ENCODE results near the gene RPL10. TPM values are rescaled to one million over a fixed set of nuclear protein-coding genes. Genes with fewer than 3 reads are reported as not detected.

Gene RPL10
- total and polyA plus RNA-seq, 9 of the 15 experiments (the other 6 are each of a cell fraction or from before 2014, with no cell fraction given): 3,774 to 7,600 (median 5,014) TPM

GRCh38 chrX:154370300-154371016, 27.7 kb upstream of the RPL10 start (continued):
- TF ChIP-seq, protein P1, sequence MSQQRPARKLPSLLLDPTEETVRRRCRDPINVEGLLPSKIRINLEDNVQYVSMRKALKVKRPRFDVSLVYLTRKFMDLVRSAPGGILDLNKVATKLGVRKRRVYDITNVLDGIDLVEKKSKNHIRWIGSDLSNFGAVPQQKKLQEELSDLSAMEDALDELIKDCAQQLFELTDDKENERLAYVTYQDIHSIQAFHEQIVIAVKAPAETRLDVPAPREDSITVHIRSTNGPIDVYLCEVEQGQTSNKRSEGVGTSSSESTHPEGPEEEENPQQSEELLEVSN (IDR thresholded peaks at IDR 0.05; ENCODE audit: borderline replicate concordance in 1 of 2, extremely low read depth in 1 of 2, insufficient read depth in 1 of 2, insufficient read length in 1 of 2, low read depth in 1 of 2, low read length in 1 of 2, poor library complexity in 1 of 2, severe bottlenecking in 1 of 2): peak in 1 of 2 experiments; percentile 29
- TF ChIP-seq ZBTB7A (IDR thresholded peaks at IDR 0.05; ENCODE audit: borderline replicate concordance, control insufficient read depth, low read depth, low read length): peak; percentile 62; the same call in 1 of the 2 replicates
- TF ChIP-seq PRDM10 (IDR thresholded peaks at IDR 0.05; ENCODE audit: partially characterized antibody): no peak
- 0 out of 2 replicates have a peak, but pooled peaks have one; percentile 13 for TF ChIP-seq CBFB (CRISPR knock-in tag; IDR thresholded peaks at IDR 0.05)
- TF ChIP-seq PHB2 (IDR thresholded peaks at IDR 0.05; ENCODE audit: low read depth): no peak
- 0 out of 2 replicates have a peak, but pooled peaks have one; percentile 17 for TF ChIP-seq ZNF175 (CRISPR knock-in tag; IDR thresholded peaks at IDR 0.05; ENCODE audit: low read depth)

All from K562 (cell line).